SK-N-SH treated with all-trans-retinoic acid at 6 μM for 48 hours (cell line): Measurements from ENCODE around the gene CYB5A.

Experiments used
- BACH2 ChIP-seq: fragments of 250-450 bp; sonication (Bioruptor Pico); IDR thresholded peaks from 2 replicates; pipeline ENCODE4 v1.9.0; 2021; ENCODE audit warnings: mild to moderate bottlenecking, borderline replicate concordance
- ISL1 ChIP-seq: fragments of 250-450 bp; sonication (Bioruptor Pico); IDR thresholded peaks from 2 replicates; pipeline ENCODE4 v2.1.2; 2022; ENCODE audit warnings: mild to moderate bottlenecking, moderate library complexity
- PPARA ChIP-seq: fragments of 250-450 bp; sonication (Bioruptor Pico); IDR thresholded peaks from 2 replicates; pipeline ENCODE4 v1.5.0; 2020; ENCODE audit warnings: mild to moderate bottlenecking, borderline replicate concordance
- ZFP3 ChIP-seq: fragments of 250-450 bp; sonication (Bioruptor Pico); IDR thresholded peaks from 2 replicates; pipeline ENCODE4 v1.5.0; 2020; ENCODE audit warnings: mild to moderate bottlenecking, moderate library complexity
- TF ChIP-seq, protein P1 (sequence below): fragments of 250-450 bp; sonication (Bioruptor Pico); IDR thresholded peaks from 2 replicates; pipeline ENCODE4 v1.5.1; 2021; ENCODE audit warnings: mild to moderate bottlenecking, moderate library complexity

CYB5A gene

DNA sequence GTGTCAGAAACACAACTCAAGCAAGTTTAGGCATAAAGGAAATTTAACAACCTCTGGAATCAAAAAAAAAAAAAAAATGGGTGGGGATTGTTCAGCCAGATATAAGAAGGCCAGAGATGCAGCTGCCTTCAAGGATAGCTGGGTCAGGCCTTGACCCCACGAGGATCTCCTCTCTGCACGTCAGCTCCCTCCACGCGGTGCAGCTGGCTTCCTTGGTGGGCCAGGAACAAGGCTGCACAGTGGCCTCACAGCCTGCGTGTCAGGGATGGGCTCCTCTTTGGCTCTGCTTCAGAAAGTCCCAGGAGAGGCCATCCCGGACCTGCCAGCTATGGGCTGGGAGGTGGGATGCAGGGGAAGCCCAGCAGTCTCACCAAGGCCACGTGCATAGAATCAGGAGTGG is 88.0 kb downstream of the CYB5A start (continued):
- TF ChIP-seq, protein P1, sequence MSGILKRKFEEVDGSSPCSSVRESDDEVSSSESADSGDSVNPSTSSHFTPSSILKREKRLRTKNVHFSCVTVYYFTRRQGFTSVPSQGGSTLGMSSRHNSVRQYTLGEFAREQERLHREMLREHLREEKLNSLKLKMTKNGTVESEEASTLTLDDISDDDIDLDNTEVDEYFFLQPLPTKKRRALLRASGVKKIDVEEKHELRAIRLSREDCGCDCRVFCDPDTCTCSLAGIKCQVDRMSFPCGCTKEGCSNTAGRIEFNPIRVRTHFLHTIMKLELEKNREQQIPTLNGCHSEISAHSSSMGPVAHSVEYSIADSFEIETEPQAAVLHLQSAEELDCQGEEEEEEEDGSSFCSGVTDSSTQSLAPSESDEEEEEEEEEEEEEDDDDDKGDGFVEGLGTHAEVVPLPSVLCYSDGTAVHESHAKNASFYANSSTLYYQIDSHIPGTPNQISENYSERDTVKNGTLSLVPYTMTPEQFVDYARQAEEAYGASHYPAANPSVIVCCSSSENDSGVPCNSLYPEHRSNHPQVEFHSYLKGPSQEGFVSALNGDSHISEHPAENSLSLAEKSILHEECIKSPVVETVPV, result no peak
- no peak for TF ChIP-seq BACH2 (CRISPR knock-in tag)
- no peak for TF ChIP-seq ZFP3 (CRISPR knock-in tag)
- no peak for TF ChIP-seq ISL1
- TF ChIP-seq PPARA (CRISPR knock-in tag), result no peak
